Rectal smooth muscle tissue (tissue), 1 donor: ENCODE measurements around the gene KCTD21.

Source experiments
- H3K27ac ChIP-seq: one replicate; pipeline ENCODE4 v1.7.0; 2013; ENCODE audit warnings: low read depth, low read length, inconsistent platforms
- H3K27me3 ChIP-seq: one replicate; pipeline ENCODE4 v1.7.0; 2013; ENCODE audit warnings: low read length; ENCODE audit not compliant: control insufficient read depth, insufficient read depth
- H3K36me3 ChIP-seq: one replicate; pipeline ENCODE4 v1.7.0; 2013; ENCODE audit warnings: low read length; ENCODE audit not compliant: control insufficient read depth, insufficient read depth
- H3K4me1 ChIP-seq: one replicate; pipeline ENCODE4 v1.7.0; 2013; ENCODE audit warnings: low read length; ENCODE audit not compliant: control insufficient read depth, insufficient read depth
- H3K4me3 ChIP-seq: one replicate; pipeline ENCODE4 v1.7.0; 2013; ENCODE audit warnings: low read length
- H3K9ac ChIP-seq: one replicate; pipeline ENCODE4 v1.7.0; 2013; ENCODE audit warnings: low read length

The KCTD21 gene

GRCh38 chr11:78132475-78132874 is 56.0 kb downstream of the KCTD21 start:
- Histone ChIP-seq H3K9ac (no peak overlapping the region), H3K27ac (no peak overlapping the region), H3K4me1 (no peaks in the 10 kb centered on the region), H3K36me3 (no peaks in the 10 kb centered on the region), H3K4me3 (no peak overlapping the region), H3K27me3 (no peaks in the 10 kb centered on the region)

GRCh38 chr11:78131956-78132355 is 56.5 kb downstream of the KCTD21 start:
- Histone ChIP-seq H3K4me3 (no peak overlapping the region), H3K27ac (no peak overlapping the region), H3K4me1 (no peaks in the 10 kb centered on the region), H3K36me3 (no peaks in the 10 kb centered on the region), H3K9ac (no peak overlapping the region), H3K27me3 (no peaks in the 10 kb centered on the region)

- no peak overlapping the region for H3K27ac ChIP-seq
- no peaks in the 10 kb centered on the region for H3K27me3 ChIP-seq
- H3K4me1 ChIP-seq, result no peaks in the 10 kb centered on the region
- no peaks in the 10 kb centered on the region for H3K36me3 ChIP-seq
- H3K9ac ChIP-seq, result no peak overlapping the region
- H3K4me3 ChIP-seq, result no peak overlapping the region
Measured at GRCh38 chr11:78127403-78127802, 61.0 kb downstream of the KCTD21 start.
